KOPT-K1 (cell line): ENCODE data around the gene TPSD1.
A peak's percentile ranks its signal among the peaks of the same experiment; 100 is the strongest.

Experiments
- H3K27ac ChIP-seq: fragments of 200-600 bp; sonication (generic); 2 replicates; pipeline ENCODE4 v1.5.1; 2016; ENCODE audit warnings: antibody characterized with exemption, mild to moderate bottlenecking, low read depth, low read length; ENCODE audit not compliant: poor library complexity, severe bottlenecking
- H3K36me3 ChIP-seq: fragments of 200-600 bp; sonication (generic); 2 replicates; pipeline ENCODE4 v1.5.1; 2017; ENCODE audit warnings: antibody characterized with exemption, mild to moderate bottlenecking, low read length, moderate library complexity; ENCODE audit not compliant: insufficient read depth
- H3K9me3 ChIP-seq: fragments of 200-600 bp; sonication (generic); 2 replicates; pipeline ENCODE4 v1.5.1; 2017; ENCODE audit warnings: antibody characterized with exemption, low read length, mild to moderate bottlenecking; ENCODE audit not compliant: insufficient read depth, poor library complexity, severe bottlenecking

Gene TPSD1

DNA sequence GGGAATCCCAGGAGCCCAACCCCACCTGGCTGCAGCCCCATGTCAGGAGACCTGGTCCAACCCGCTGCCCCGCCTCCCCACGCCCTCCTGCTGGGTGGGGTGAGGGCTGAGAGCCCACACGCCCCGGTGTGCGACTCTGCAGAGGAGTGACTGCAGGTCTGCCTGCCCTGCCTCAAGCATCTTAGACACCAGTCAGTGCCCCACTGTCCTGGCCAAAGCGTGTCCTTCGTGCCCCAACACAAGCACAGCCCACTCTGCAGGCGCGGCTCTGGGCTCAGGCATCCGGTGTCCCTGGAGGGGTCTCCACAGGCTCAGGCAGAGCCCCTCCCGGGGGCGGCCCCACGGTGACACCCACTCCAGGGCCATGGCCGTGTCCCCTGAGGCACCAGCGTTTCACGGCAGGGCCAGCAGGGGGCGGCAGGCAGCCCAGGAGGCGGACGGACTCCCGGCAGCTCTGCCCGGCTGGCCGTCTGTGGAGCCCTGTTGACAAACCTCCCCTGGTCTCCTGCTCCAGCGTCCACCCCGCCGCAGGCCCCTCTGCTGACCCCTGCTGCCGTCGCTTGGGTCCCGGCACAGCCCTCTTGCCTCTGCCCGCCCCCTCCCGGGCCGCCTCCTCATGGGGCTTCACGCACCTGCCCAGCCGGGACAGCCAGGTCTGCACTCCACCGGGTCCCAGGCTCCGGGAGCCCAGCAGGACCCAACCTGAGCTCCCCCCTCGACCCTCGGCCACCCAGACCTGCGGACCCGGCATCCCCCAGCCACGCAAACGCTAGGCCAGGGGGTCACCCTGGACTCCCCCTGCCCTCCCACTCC lies 45.0 kb downstream of the TPSD1 start:
- no peak overlapping the region for H3K27ac ChIP-seq
- H3K36me3 ChIP-seq, result no peaks in the 10 kb centered on the region
- no peaks in the 10 kb centered on the region for H3K9me3 ChIP-seq

- Histone ChIP-seq H3K36me3 (no peaks in the 10 kb centered on the region), H3K27ac (no peak overlapping the region), H3K9me3 (no peaks in the 10 kb centered on the region)
Observed at GRCh38 chr16:1301562-1301961, 45.7 kb downstream of the TPSD1 start.

DNA sequence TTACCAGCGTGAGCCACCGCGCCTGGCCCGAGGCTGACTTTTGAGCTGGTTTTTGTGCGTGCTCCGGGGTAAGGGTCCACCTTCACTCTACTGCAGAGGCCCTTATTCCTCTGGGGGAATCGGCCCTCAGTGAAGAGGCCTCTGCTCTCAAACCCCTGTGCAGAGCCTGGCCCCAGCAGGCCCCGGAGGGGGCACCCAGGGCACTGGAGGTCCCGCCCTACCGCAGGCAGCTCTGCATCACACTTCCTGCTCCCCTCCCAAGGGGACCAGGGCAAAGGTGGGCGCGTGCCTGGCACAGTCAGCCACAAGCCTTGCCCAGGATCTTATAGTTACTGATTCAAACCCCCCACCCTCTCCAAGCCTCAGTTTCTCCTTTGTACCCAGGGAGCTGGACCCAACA lies 50.0 kb downstream of the TPSD1 start:
- Histone ChIP-seq H3K9me3 (no peaks in the 10 kb centered on the region), H3K27ac (peak overlapping the region; percentile 53), H3K36me3 (peaks cover 4% of the 10 kb centered on the region; the same call in 1 of the 2 replicates)

GRCh38 chr16:1306334-1306733 lies 50.5 kb downstream of the TPSD1 start:
- peaks cover 9% of the 10 kb centered on the region for H3K36me3 ChIP-seq
- H3K9me3 ChIP-seq, result no peaks in the 10 kb centered on the region
- peak overlapping the region; percentile 53 for H3K27ac ChIP-seq

- peak overlapping the region; percentile 100 for H3K27ac ChIP-seq
- peaks cover 29% of the 10 kb centered on the region for H3K36me3 ChIP-seq
- H3K9me3 ChIP-seq, result no peaks in the 10 kb centered on the region
Observed at GRCh38 chr16:1308036-1308976, 52.4 kb downstream of the TPSD1 start.
